ENCODE results near the gene FBXW9.
"Not testable (repeated sequence)": the region's sequence is repeated elsewhere in the genome, so short reads cannot be mapped to it uniquely, and the experiment has no call there.

Gene FBXW9

DNA sequence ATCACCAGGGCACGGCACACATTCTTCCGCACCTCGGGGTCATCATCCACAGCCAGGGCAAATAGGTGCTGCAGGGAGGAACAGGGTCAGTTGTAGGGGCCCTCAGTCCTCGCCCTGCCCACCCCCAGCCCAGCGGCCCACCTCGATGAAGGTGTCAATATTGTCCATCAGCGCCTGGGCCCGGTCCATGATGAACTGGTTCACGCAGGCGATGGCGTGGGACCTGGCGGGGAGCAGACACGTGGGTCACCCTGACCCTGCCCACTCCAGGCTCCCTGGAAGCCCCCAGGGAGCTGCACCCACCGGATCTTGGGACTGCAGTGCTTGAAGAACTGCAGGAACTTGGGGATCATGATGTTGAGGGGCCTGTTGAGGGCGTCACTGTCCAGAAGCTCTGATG lies 18.7 kb upstream of the FBXW9 start:
- no peak for DNase-seq

DNA sequence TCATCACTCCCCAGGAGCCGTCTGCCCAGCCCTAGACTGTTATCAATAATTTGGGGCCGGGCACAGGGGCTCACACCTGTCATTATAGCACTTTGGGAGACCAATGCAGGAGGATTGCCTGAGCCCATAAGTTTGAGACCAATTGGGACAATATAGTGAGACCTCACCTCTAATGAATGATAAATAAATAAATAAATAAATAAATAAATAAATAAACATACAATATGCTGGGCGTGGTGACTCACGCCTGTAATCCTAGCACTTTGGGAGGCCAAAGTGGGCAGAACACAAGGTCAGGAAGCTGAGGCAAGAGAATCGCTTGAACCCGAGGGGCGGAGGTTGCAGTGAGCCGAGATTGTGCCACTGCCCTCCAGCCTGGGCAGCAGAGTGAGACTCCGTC lies 16.9 kb upstream of the FBXW9 start:
- DNase-seq: not testable (repeated sequence)

DNA sequence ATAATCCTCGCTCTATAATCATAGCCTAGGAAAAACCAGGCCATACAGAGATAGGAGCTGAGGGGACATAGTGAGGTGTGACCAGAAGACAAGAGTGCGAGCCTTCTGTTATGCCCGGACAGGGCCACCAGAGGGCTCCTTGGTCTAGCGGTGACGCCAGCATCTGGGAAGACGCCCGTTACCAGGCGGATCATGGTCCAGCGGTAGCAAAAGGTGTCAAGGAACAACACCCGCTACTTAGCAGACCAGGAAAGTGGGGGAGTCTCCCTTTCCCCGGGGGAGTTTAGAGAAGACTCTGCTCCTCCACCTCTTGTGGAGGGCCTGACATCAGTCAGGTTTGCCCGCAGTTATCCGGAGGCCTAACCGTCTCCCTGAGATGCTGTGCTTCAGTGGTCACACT lies 15.6 kb upstream of the FBXW9 start:
- DNase-seq: not testable (repeated sequence)

DNA sequence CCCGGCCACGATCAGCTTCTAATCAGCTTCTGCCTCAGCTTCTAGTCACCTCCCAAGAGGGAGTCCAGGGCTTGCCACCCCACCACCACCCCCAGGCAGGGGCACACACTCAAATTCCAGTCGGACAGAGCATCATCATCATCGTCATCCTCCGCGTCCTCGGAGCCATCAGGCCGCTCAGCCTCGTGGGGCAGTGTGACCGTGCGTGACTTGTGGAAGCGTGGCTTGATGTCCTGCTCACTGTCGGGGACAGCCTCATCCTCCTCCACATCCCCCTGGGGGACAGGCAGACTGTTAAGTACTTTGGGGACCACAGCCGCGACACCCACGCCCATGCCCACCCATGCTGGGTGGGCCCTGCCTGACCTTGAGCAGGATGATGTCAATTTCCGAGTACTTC lies 14.8 kb upstream of the FBXW9 start:
- DNase-seq: no peak

DNA sequence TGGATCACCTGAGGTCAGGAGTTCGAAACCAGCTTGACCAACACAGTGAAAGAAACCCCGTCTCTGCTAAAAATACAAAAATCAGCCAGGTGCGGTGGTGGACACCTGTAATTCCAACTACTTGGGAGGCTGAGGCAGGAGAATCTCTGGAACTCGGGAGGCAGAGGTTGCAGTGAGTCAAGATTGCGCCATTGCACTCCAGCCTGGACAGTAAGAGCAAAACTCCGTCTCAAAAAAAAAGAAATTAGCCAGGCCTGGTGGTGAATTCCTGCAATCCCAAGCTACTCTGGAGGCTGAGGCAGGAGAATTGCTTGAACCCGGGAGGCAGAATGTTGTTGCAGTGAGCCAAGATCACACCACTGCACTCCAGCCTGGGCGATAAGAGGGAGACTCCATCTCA lies 12.2 kb upstream of the FBXW9 start:
- DNase-seq: no peak

DNA sequence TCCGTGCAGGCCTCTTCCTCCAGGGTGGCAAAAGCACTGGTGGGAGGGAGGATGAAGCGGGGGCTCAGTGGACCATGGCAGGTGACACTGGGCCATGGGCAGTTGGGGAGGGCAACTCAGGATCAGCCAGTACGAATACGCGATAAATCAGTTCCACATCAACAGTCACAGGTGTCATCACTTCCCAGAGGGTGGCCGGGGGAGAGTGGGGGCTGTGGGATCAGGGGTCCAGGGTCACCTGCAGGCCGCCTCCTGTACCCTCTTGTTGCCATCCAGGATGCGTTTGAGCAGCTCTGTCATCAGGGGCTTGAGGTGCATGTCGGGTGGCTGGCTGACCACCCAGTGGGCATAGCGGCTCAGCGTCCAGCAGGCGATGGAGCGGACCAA lies 9.9 kb upstream of the FBXW9 start:
- no peak for DNase-seq

DNA sequence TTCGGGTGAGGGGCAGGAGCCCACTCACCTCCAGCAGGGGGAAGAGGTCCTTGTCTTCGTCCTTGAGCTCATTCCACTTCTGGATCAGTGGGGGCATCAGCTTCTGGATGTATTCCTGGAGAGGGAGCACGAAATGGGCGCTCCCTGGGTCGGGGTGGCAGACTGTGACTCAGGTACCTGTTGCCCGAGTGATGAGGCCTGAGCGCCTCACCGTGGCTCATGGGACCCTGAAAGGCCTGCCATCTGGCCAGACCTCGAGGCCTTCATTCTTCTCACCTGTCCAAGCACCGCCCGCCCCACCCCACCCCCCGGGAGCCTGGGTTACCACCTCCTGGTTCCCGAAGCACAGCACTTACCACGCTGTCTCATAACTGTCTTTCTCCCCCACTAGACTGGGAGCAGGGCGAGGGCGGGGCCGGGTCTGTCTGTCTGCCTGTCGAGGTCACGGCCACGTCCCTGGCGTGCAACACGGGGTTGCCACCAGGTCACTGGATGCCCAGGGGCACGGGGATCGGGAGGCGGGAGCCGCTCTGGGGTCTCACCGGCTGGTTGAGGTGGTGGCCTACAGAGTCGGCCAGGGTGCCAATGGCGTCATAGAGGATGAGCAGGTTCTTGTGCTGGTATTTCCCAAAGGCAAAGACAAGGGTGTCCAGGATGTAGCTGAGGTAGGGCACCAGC lies 9.4 kb upstream of the FBXW9 start:
- DNase-seq: no peak

DNA sequence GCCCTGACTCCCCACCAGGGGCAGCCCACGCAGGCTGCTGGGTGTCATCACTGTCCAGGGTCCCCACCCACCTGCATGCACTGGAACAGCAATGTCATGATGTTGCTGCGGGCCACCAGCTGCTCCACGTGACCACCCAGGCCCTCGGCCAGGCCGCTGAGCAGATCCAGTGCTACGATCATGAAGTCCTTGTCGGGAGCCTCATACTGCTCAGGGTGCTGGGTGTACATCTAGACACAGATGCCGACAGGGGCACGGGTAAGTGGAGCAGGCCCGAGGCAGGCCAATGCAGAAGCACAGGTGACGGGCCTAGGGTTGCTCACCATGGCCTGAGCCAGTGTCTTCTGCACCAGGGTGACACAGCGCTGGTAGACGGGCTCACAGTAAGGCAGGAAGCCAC lies 8.7 kb upstream of the FBXW9 start:
- no peak for DNase-seq

DNA sequence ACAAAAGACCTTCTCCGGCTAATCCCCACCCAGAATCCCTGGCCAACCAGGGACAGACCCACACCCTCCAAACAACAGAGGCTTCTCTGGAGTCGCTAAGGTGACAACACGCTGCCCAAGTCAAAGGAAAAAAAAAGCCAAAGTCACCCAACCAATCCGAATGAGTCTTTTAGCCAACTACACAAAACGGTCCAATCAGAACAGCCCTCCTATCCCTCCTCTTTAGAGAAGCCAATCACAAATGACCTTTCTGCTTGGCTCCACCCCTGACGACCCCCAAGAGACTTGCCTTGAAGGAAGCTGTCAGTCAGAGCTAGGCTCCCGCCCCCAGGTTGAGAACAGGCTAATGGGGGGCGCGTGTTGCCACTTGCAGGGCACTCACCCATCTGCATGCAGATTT lies 6.6 kb upstream of the FBXW9 start:
- DNase-seq: peak; percentile 27

DNA sequence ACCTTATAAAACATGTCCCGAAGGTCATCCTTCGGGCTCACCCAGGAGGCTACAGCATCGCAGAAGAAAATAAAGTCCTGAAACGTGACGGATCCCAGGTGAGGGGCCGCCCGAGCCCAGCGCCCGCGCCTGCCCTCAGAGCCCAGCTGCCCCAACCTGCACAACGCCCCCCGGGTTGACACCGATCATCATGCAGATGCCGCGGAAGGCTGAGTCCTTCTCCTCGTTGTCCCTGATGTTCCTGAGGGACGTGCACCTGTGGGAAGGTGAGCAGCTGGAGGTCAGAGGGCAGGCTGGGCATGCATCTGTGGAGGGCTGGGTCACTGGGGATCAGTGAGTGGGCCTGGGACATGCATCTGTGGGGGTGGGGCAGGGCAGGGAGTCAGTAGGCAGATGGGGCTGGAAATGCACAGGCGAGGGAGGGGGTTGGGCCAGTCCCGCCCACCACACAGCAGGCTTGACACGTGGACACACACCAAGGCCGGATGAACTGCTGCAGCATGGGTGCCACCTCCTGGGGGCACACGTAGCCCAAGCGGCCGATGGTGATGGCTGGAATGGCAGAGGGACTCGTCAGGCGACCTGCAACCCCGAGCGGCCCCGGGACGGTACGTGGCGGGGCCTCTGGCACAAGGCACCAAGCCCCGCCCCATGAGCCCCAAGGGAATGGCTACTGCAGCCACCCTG lies 5.3 kb upstream of the FBXW9 start:
- DNase-seq: no peak

DNA sequence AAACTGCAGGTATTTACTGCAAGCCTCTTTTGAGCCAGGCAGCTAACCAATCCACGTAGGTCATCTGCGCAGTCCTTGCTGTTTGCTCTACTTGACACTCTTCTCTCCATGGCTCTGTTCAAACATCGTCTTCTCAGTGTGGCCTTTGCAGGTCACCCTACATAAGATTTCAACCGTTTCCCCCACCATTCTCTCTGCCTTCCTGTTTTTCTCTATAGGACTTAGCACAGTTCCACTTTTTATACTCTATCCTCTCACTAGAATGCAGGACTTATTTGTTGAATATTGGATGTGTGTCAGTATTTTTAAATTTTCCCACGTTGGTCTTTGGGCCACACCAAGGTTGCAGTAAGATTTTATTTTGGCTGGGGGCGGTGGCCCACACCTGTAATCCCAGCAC lies 1.7 kb upstream of the FBXW9 start:
- no peak for DNase-seq

DNA sequence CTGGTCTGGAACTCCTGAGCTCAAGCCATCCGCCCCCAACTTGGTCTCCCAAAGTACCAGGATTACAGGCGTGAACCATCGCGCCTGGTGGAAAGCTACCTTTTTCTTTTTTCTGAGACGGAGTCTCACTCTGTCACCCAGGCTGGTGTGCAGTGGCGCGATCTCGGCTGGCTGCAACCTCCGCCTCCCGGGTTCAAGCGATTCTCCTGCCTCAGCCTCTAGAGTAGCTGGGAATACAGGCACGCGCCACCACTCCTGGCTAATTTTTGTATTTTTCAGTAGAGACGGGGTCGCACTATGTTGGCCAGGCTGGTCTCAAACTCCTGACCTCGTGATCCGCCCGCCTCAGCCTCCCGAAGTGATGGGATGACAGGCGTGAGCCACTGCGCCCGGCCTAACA lies 994 bp upstream of the FBXW9 start:
- not testable (repeated sequence) for DNase-seq

DNA sequence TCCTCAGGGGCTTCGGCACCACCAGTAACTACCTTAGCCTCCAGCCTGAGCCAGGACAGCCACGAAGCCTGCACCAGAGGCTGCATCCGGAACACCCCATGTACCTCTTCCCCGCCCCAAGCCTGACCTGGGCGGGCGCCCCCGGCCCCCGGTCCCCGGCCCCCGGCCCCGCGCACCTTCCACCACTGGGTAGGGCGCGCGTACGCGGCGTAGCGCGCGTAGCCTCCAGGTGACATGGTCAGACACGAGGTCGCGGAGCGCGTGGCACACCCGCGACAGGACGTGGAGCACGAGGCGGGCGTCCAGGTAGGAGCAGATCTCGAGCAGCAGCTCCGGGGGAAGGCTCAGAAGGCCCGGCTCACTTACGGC lies 450 bp downstream of the FBXW9 start:
- no peak for DNase-seq

DNA sequence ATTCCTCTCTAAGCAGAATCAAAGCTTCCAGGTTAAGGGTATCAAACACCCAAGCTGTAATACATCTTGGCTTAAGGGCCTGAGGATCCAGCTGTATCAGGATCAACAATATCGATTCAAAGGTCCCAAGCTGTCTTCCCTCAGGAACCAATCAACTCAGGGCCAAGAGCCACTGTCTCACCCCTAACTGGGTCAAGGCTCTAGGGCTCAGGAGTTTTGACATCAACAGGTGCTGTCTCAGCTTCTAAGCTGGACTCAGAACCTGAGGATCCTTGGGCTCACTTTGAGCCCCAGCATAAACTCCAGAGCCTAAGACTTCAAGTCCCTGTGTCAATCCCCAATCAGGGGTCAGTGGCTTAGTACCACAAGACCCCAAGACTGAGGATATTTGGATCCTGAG lies 917 bp downstream of the FBXW9 start:
- no peak for DNase-seq

DNA sequence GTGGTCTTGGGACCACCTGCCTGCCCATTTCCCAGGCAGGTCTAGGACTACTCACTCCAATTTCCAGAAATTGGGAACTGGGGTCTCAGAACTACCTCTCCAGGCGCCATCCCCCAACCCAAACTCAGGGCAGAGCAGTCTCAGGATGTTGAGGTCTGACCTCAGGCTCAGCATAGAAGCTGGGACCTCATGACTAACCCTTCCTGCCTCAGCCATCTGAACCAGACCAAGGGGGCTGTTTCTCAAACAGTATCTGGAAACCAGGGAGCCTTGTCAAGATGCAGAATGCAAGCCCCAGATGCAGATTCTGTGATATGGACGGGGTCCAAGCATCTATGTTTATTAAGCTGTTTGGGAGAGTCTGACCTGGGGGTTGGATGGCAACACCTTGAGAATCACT lies 1.3 kb downstream of the FBXW9 start:
- DNase-seq: no peak

DNA sequence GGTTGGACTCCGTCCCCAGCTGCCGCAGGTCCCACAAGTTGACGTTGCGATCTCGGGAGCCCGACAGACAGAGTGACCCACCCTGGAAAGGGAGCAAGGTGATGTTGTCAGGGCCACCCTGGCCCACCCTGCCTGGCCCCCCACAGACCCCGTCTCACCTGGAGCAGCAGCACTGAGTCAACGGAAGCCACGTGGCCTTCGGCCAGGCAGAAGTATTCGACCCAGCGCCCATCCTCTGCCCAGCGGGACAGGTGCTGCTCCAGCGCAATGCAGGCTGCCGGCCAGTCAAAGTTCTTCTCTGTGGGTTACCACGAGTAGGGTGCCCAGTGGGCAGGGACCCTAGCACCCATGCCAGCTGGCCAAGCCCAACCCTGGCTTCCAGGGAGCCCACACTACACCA lies 1.8 kb downstream of the FBXW9 start:
- no peak for DNase-seq

DNA sequence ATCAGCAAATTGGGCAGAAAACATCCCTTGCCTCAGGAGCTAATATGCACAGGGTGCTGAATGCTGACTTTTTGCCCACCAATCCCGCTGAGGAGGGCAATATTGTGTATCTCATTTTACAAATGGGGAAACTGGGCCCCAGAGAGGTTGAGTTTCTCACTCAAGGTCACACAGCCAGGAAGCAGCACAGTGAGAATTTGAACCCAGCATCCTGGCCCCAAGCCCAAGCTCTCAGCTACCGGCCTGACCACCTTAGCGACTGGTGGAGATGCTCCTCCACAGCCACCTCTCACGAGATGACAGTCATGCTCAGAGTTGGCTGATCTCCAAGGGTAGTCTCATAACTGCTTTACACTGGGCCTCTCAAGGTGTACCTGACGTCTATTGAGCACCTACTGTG lies 3.5 kb downstream of the FBXW9 start:
- no peak for DNase-seq

DNA sequence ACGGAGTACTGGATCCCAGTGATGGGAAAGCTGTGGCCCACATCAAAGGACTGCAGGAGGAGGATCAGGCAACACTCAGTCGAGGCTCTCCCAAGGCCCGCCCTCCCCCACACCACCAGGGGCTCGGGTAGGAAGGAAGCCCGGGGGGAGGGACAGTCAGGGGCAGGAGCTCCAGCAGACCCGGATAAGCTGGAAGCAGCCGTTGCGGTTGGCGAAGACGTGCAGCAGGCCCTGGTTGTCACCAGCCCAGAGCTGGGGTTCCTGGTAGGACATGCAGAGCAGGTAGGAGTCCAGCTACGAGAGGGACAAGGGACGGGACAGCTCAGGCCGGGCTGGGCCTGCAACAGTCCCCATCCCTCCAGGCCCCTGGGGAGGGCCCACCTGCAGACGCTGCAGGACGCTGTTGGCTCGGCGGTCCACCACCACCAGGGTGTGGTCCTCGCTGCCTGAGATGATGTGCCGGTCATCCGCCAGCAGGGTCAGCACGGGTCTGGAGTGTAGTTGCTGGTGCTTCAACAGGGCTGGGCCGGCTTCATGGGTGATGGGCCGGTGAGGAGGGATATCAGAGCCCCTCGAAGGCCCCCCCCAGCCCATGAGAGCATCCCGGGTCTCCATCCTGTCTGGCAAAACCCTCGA lies 6.7 kb downstream of the FBXW9 start:
- no peak for DNase-seq

DNA sequence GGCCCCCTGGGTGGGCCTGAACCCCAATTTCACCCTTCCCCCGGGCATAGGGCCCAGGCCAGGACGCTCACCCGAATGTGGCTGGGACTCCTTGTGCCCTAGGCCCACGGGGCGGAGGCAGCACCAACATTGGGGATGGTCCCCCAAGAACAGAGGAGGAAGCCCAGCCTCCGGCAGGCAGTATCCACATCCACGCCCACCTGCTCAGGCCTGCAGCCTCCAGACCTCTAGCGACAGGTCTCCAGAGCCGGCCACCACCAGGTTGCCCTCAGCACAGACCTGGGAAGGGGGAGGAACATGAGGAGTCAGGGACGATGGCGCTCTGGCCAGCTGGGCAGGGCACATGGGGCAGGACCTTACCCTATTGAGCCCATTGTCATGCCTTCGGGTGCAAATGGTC lies 7.4 kb downstream of the FBXW9 start:
- DNase-seq: no peak

DNA sequence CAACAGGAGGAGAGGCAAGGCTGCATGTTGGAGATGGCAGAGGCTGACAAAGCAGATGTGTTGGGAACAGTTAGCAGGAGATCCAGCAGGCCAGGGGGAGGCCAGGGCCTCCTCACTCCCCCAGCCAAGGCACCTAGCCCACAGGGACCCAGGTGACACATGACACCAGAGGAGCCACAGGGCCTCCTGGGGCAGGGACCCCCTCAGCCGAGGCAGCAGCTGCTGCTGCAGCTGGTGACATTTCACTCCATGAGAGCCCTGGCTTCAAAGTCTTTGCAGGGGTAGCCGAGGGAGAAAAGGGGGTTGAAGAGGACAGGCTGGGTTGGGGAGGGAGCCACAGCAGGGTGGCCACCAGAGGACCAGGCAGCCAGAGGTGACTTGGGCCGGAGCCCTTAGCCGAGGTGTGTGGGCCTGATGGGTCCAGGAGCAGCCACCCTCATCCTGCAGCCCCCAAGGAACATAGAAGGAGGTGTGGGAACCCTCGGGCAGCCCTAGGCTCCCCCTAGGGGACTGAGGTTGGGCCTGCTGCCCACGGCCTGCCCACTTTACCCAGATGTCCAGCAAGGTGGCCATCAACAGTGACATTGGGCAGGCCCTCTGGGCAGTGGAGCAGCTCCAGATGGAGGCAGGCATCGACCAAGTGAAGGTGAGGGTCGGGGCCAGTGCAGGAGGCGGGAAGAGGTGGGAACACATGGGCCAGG lies 8.8 kb downstream of the FBXW9 start, which contains the start of gene GNG14:
Gene GNG14 (plus strand): TSS at position 503 of the 701 bp plus-strand sequence. CDS start 51 bp downstream, at position 554.
- no peak for DNase-seq

DNA sequence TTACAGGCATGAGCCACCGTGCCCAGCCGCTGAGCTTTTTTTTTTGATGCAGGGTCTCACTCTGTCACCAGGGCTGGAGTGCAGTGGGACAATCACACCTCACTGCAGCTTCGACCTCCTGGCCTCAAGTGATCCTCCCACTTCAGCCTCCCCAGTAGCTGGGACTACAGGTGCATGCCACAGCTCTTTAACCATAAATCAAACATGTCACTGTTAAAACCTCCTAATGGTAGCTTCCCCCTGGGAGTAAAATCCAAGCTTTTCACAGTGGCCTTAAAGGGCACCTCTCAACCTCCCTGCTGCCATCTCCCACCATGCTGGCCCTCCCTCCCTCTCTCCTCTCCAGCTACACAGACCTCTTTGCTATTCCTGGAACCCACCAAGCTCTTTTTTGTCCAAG lies 10.6 kb downstream of the FBXW9 start:
- no peak for DNase-seq

DNA sequence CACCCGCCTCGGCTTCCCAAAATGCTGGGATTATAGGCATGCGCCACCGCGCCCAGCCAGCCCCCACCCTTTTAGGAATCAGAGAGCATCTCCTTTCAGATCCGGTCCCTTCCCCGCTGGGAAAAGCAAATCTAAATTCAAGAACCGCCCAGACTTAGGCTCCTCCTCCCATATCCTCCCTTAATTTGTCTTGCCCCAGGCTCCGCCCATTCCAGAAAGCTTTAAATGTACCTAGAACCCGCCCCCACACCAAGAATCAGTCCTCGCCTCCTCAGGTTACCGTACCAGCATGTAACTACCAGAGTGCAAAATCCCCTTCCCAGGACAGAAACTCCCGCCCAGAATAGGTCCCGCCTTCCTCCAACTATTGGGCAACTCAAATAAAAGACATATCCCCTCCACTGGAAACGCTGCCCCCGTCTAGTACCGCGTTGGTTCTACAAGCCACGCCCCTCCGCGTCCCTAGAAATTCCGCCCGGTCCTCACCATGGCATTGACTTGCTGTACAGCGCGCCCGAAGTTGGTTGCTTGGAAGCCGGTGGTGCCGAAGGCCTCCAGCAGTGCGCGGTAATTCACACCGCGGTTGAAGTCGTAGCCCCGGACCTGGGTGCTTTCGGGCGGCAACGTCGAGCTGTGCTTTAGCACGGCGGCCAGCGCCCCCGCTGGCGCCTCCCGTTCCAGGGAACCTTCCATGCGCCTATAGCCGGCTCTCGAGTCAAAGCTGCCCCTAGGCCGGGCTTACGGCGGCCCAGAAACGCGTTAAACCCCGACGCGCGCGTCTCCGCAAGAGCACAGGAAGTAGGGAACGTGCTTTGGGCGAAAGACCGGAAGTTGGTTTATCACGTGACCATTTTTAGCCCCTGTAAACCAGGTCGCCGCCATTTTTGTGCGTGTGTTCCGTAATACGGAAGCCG lies 15.1 kb downstream of the FBXW9 start, which contains the start of gene DHPS:
Gene DHPS (minus strand): TSS at position 807 of the 914 bp plus-strand sequence. CDS start 114 bp downstream, at position 693.
- peak; percentile 98 for DNase-seq

DNA sequence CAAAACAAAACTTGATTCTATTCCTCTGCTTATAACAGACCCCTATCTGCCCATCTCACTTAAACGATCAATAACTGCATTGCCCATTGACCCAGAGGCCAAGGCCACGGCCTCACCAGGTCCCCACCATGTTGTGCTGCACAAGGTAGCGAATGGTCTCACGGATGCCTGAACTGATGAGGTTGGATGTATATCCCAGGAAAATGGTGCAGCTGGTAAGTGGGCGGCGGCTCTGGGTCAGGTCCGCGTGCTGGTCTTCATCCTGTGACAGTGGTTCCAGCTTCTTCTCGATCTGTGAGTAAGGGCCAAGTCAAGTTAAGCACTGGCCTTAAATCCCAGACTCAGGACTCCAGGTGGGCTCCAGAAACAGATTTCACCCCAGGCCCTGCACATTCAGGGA lies 16.4 kb downstream of the FBXW9 start:
- DNase-seq: no peak

All from fibroblast of upper back skin (primary cell).